Natural killer cell (primary cell): Measurements from ENCODE around the gene KIF1B. TPM values are rescaled to one million over a fixed set of nuclear protein-coding genes. Genes with fewer than 3 reads are reported as not detected.

Source experiments
- ATAC-seq, 3 donors: fragments of 150-1000 bp in 2 of 3; fragments of 200-7000 bp in 1 of 3; cut with Tn5 transposase; 1 replicate in 1 of 3; 2 replicates in 2 of 3; pipeline ENCODE4 v1.10.0; 2021; ENCODE audit warnings: mild to moderate bottlenecking in 2 of 3, moderate library complexity in 2 of 3
- DNase-seq, 2 donors: peaks; one replicate each; pipeline versions ENCODE4 v3.0.0 to v3.0.0-alpha.2; 2013 to 2021; ENCODE audit warnings: mixed read lengths in 1 of 2
- H3K27ac ChIP-seq: one replicate; pipeline ENCODE4 v1.5.1; 2013; ENCODE audit warnings: mild to moderate bottlenecking, low read length
- H3K27me3 ChIP-seq: one replicate; pipeline ENCODE4 v1.6.1; 2013; ENCODE audit warnings: low read length; ENCODE audit not compliant: control insufficient read depth, insufficient read depth
- H3K36me3 ChIP-seq: one replicate; pipeline ENCODE4 v1.6.1; 2013; ENCODE audit warnings: low read length; ENCODE audit not compliant: control insufficient read depth, insufficient read depth
- H3K4me1 ChIP-seq: one replicate; pipeline ENCODE4 v1.6.1; 2013; ENCODE audit warnings: low read length; ENCODE audit not compliant: control insufficient read depth, insufficient read depth
- H3K4me3 ChIP-seq: one replicate; pipeline ENCODE4 v1.5.1; 2013; ENCODE audit warnings: low read length
- H3K9me3 ChIP-seq: one replicate; pipeline ENCODE4 v1.6.1; 2013; ENCODE audit warnings: low read length; ENCODE audit not compliant: control insufficient read depth, insufficient read depth
- H3K27ac Mint-ChIP-seq, 2 donors: one replicate each; pipeline ENCODE4 v1.8.0; 2022; ENCODE audit warnings: mild to moderate bottlenecking in 2 of 2, mixed read lengths in 2 of 2, moderate library complexity in 1 of 2
- H3K27me3 Mint-ChIP-seq, 2 donors: one replicate each; pipeline ENCODE4 v1.8.0; 2022; ENCODE audit warnings: low read depth in 2 of 2, mixed read lengths in 2 of 2
- H3K36me3 Mint-ChIP-seq: one replicate; pipeline ENCODE4 v1.8.0; 2022; ENCODE audit warnings: mixed read lengths
- H3K4me1 Mint-ChIP-seq, 2 donors: one replicate each; pipeline ENCODE4 v1.8.0; 2022; ENCODE audit warnings: mixed read lengths in 2 of 2
- H3K4me3 Mint-ChIP-seq: one replicate; pipeline ENCODE4 v1.8.0; 2022; ENCODE audit warnings: mild to moderate bottlenecking, moderate library complexity, mixed read lengths
- H3K9me3 Mint-ChIP-seq, 2 donors: one replicate each; pipeline ENCODE4 v1.8.0; 2022; ENCODE audit warnings: mixed read lengths in 2 of 2
- CTCF ChIP-seq: fragments of 200-600 bp; IDR thresholded peaks from one replicate; pipeline ENCODE4 v1.8.0; 2022; ENCODE audit warnings: antibody characterized with exemption
- WGBS: methylation state at CpG from one replicate; pipeline ENCODE4 v1.1.7; 2013; ENCODE audit warnings: missing lambda C conversion rate; ENCODE audit not compliant: insufficient coverage; 5-methylcytosine and 5-hydroxymethylcytosine counted together
- intact Hi-C: fragments of 100-400 bp; cut with micrococcal nuclease; formaldehyde crosslinking; loops from one replicate; pipeline ENCODE4 v1.14.2; 2022
- total RNA-seq, 4 donors: library from RNA; stranded (reverse); fragments of 120-200 nt in 1 of 4; gene quantifications; one replicate each; pipeline versions ENCODE4 v1.2.3 to v1.2.4, GENCODE V29; 2013 to 2022

The KIF1B gene
- total RNA-seq, 3 donors from 2014 or later (not counting 1 experiment from before 2014, with no cell fraction given), result 15.2 to 22.0 (median 16.3) TPM

GRCh38 chr1:10353693-10354092 is 143.3 kb downstream of the KIF1B start:
- no peaks in the 10 kb centered on the region for H3K4me1 ChIP-seq
- intact Hi-C loops, result no loop called here

GRCh38 chr1:10360045-10360444 is 149.7 kb downstream of the KIF1B start:
- Mint-ChIP-seq H3K27ac (no peak overlapping the region), H3K27me3 (no peaks in the 10 kb centered on the region)
- TF ChIP-seq CTCF, result no peak

More at GRCh38 chr1:10353693-10354092, 143.3 kb downstream of the KIF1B start:
- no peaks in the 10 kb centered on the region for H3K9me3 ChIP-seq
- DNase-seq, result no peak
- ATAC-seq, result no peak
- H3K27me3 ChIP-seq, result no peaks in the 10 kb centered on the region
- Mint-ChIP-seq H3K27me3 (no peaks in the 10 kb centered on the region), H3K9me3 (no peaks in the 10 kb centered on the region), H3K27ac (no peak overlapping the region), H3K36me3 (no peaks in the 10 kb centered on the region), H3K4me1 (no peaks in the 10 kb centered on the region), H3K4me3 (no peak overlapping the region)
- no peak for TF ChIP-seq CTCF
- no peak overlapping the region for H3K4me3 ChIP-seq
- H3K27ac ChIP-seq, result no peak overlapping the region
- 82% methylated on average over 1 of the region's 2 CpGs for WGBS
- H3K36me3 ChIP-seq, result peaks cover 4% of the 10 kb centered on the region

GRCh38 chr1:10361515-10361914 is 151.1 kb downstream of the KIF1B start:
- no peaks in the 10 kb centered on the region for H3K9me3 ChIP-seq
- no peak for DNase-seq
- Mint-ChIP-seq H3K27ac (no peak overlapping the region), H3K4me3 (no peak overlapping the region), H3K4me1 (no peaks in the 10 kb centered on the region), H3K36me3 (peaks cover 9% of the 10 kb centered on the region), H3K27me3 (no peaks in the 10 kb centered on the region), H3K9me3 (no peaks in the 10 kb centered on the region)
- ATAC-seq, result no peak
- no peak overlapping the region for H3K4me3 ChIP-seq
- intact Hi-C loops, result no loop called here
- TF ChIP-seq CTCF, result no peak
- H3K27ac ChIP-seq, result no peak overlapping the region
- H3K36me3 ChIP-seq, result peaks cover 9% of the 10 kb centered on the region
- H3K27me3 ChIP-seq, result no peaks in the 10 kb centered on the region
- WGBS, result 98% methylated on average over 10 of the region's 10 CpGs
- no peaks in the 10 kb centered on the region for H3K4me1 ChIP-seq

More at GRCh38 chr1:10360045-10360444, 149.7 kb downstream of the KIF1B start:
- H3K4me1 Mint-ChIP-seq, result no peaks in the 10 kb centered on the region
- H3K9me3 Mint-ChIP-seq, result no peaks in the 10 kb centered on the region
- no peak for ATAC-seq
- H3K27ac ChIP-seq, result no peak overlapping the region
- no peaks in the 10 kb centered on the region for H3K27me3 ChIP-seq
- H3K36me3 ChIP-seq, result peaks cover 7% of the 10 kb centered on the region
- DNase-seq, result no peak
- intact Hi-C loops, result no loop called here
- no peak overlapping the region for H3K4me3 Mint-ChIP-seq
- no peak overlapping the region for H3K4me3 ChIP-seq
- H3K4me1 ChIP-seq, result no peaks in the 10 kb centered on the region
- H3K9me3 ChIP-seq, result no peaks in the 10 kb centered on the region
- peaks cover 9% of the 10 kb centered on the region for H3K36me3 Mint-ChIP-seq
- WGBS, result no CpG with 5 or more reads among the region's 1 CpG

- intact Hi-C loops, result no loop called here
- no peaks in the 10 kb centered on the region for H3K27me3 ChIP-seq
- H3K36me3 ChIP-seq, result peaks cover 8% of the 10 kb centered on the region
- H3K27ac ChIP-seq, result no peak overlapping the region
- H3K9me3 ChIP-seq, result no peaks in the 10 kb centered on the region
- H3K4me3 ChIP-seq, result no peak overlapping the region
- Mint-ChIP-seq H3K4me3 (no peak overlapping the region), H3K27ac (no peak overlapping the region), H3K9me3 (no peaks in the 10 kb centered on the region), H3K4me1 (no peaks in the 10 kb centered on the region), H3K27me3 (no peaks in the 10 kb centered on the region), H3K36me3 (no peaks in the 10 kb centered on the region)
- no peaks in the 10 kb centered on the region for H3K4me1 ChIP-seq
- no peak for TF ChIP-seq CTCF
- ATAC-seq, result no peak
- no peak for DNase-seq
- 89% methylated on average over 6 of the region's 6 CpGs for whole genome bisulfite sequencing
Observed at GRCh38 chr1:10368194-10368593, 157.8 kb downstream of the KIF1B start.
